H1 (cell line): ENCODE data around the gene DOHH. TPM values are rescaled to one million over a fixed set of nuclear protein-coding genes. Genes with fewer than 3 reads are reported as not detected.

Experiments used
- KDM1A ChIP-seq: fragments of 200-600, 300-600 bp; sonication (generic); IDR thresholded peaks from 2 replicates; pipeline ENCODE4 v1.7.1; 2016; ENCODE audit warnings: mild to moderate bottlenecking, low read length, borderline replicate concordance
- SAP30 ChIP-seq: fragments of 300-600 bp; sonication (generic); IDR thresholded peaks from 2 replicates; pipeline ENCODE4 v1.7.1; 2012; ENCODE audit warnings: low read length, moderate library complexity, mild to moderate bottlenecking, inconsistent platforms; ENCODE audit not compliant: insufficient read depth, insufficient replicate concordance
- SIN3A ChIP-seq, 2 experiments: IDR thresholded peaks in 1 of 2; conservative IDR thresholded peaks in 1 of 2; 2 replicates each; pipeline ENCODE4 v1.6.1; 2011 to 2012; ENCODE audit warnings: low read length in 2 of 2, improper control_type of control experiment in 1 of 2, low read depth in 1 of 2, mild to moderate bottlenecking in 1 of 2
- SP1 ChIP-seq: IDR thresholded peaks from 2 replicates; pipeline ENCODE4 v1.6.1; 2011; ENCODE audit warnings: low read depth, low read length
- SUZ12 ChIP-seq: fragments of 200-600 bp; sonication (generic); IDR thresholded peaks from 2 replicates; pipeline ENCODE4 v1.6.1; 2012; ENCODE audit warnings: mild to moderate bottlenecking, inconsistent platforms, low read length, moderate library complexity, mixed read lengths
- TCF12 ChIP-seq: IDR thresholded peaks from 2 replicates; pipeline ENCODE4 v1.6.1; 2011; ENCODE audit warnings: low read depth, mild to moderate bottlenecking, low read length
- polyA plus RNA-seq, 7 experiments: library from polyadenylated mRNA; depleted of rRNA in 3 of 7; stranded (reverse) in 5 of 7; unstranded in 2 of 7; fragments of >200 nt in 5 of 7; fragments of 200-250 nt in 2 of 7; gene quantifications; 1 replicate in 5 of 7; 2 replicates in 1 of 7; 4 replicates in 1 of 7; pipeline versions ENCODE4 v1.2.1 to v1.2.3, GENCODE V29; 2011 to 2013; ENCODE audit warnings: missing spikeins in 2 of 7, mixed read lengths in 2 of 7
- total RNA-seq: library from RNA; stranded (reverse); fragmentation: NEBNext Ultra II Directional; extraction: Animal tissue kit (Norgen Biotek cat#: 25700); gene quantifications from 2 replicates; pipeline ENCODE4 v1.2.1, GENCODE V29; 2021
- TF ChIP-seq, protein P1 (sequence below): fragments of 300-600 bp; sonication (generic); IDR thresholded peaks from 2 replicates; pipeline ENCODE4 v1.7.1; 2012; ENCODE audit warnings: low read length, moderate library complexity, mild to moderate bottlenecking, inconsistent platforms; ENCODE audit not compliant: insufficient replicate concordance
- TF ChIP-seq, protein P2 (sequence below): IDR thresholded peaks from 2 replicates; pipeline ENCODE4 v1.6.1; 2012; ENCODE audit warnings: low read length, inconsistent platforms

Gene DOHH
- total and polyA plus RNA-seq, 2 of the 8 experiments (the other 6 are each of a cell fraction or from before 2014, with no cell fraction given): 7.3 to 17.7 TPM

DNA sequence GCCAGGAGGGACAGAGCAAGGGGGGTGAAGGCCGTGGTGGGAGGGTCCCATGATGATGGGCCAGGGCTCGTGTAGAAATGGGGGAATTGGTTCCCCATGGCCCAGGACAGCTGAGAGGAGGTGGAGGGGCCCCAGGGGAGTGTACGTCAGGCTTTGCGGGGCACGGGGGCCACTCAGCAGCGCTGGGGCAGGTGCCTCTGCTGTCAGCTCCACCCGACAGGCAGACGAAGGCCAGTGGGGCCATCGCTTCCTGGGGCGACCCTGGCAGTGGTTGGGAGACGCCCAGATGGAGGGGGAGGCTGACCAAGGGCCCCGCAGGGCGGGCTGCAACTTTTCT is 36.6 kb upstream of the DOHH start (continued):
- no peak for TF ChIP-seq SIN3A (conservative IDR thresholded peaks at IDR 0.05 in 1 of 2, IDR thresholded peaks at IDR 0.05 in 1 of 2; ENCODE audit: low read depth in 1 of 2, low read length in 2 of 2)
- TF ChIP-seq SUZ12: no peak
- TF ChIP-seq, protein P1, sequence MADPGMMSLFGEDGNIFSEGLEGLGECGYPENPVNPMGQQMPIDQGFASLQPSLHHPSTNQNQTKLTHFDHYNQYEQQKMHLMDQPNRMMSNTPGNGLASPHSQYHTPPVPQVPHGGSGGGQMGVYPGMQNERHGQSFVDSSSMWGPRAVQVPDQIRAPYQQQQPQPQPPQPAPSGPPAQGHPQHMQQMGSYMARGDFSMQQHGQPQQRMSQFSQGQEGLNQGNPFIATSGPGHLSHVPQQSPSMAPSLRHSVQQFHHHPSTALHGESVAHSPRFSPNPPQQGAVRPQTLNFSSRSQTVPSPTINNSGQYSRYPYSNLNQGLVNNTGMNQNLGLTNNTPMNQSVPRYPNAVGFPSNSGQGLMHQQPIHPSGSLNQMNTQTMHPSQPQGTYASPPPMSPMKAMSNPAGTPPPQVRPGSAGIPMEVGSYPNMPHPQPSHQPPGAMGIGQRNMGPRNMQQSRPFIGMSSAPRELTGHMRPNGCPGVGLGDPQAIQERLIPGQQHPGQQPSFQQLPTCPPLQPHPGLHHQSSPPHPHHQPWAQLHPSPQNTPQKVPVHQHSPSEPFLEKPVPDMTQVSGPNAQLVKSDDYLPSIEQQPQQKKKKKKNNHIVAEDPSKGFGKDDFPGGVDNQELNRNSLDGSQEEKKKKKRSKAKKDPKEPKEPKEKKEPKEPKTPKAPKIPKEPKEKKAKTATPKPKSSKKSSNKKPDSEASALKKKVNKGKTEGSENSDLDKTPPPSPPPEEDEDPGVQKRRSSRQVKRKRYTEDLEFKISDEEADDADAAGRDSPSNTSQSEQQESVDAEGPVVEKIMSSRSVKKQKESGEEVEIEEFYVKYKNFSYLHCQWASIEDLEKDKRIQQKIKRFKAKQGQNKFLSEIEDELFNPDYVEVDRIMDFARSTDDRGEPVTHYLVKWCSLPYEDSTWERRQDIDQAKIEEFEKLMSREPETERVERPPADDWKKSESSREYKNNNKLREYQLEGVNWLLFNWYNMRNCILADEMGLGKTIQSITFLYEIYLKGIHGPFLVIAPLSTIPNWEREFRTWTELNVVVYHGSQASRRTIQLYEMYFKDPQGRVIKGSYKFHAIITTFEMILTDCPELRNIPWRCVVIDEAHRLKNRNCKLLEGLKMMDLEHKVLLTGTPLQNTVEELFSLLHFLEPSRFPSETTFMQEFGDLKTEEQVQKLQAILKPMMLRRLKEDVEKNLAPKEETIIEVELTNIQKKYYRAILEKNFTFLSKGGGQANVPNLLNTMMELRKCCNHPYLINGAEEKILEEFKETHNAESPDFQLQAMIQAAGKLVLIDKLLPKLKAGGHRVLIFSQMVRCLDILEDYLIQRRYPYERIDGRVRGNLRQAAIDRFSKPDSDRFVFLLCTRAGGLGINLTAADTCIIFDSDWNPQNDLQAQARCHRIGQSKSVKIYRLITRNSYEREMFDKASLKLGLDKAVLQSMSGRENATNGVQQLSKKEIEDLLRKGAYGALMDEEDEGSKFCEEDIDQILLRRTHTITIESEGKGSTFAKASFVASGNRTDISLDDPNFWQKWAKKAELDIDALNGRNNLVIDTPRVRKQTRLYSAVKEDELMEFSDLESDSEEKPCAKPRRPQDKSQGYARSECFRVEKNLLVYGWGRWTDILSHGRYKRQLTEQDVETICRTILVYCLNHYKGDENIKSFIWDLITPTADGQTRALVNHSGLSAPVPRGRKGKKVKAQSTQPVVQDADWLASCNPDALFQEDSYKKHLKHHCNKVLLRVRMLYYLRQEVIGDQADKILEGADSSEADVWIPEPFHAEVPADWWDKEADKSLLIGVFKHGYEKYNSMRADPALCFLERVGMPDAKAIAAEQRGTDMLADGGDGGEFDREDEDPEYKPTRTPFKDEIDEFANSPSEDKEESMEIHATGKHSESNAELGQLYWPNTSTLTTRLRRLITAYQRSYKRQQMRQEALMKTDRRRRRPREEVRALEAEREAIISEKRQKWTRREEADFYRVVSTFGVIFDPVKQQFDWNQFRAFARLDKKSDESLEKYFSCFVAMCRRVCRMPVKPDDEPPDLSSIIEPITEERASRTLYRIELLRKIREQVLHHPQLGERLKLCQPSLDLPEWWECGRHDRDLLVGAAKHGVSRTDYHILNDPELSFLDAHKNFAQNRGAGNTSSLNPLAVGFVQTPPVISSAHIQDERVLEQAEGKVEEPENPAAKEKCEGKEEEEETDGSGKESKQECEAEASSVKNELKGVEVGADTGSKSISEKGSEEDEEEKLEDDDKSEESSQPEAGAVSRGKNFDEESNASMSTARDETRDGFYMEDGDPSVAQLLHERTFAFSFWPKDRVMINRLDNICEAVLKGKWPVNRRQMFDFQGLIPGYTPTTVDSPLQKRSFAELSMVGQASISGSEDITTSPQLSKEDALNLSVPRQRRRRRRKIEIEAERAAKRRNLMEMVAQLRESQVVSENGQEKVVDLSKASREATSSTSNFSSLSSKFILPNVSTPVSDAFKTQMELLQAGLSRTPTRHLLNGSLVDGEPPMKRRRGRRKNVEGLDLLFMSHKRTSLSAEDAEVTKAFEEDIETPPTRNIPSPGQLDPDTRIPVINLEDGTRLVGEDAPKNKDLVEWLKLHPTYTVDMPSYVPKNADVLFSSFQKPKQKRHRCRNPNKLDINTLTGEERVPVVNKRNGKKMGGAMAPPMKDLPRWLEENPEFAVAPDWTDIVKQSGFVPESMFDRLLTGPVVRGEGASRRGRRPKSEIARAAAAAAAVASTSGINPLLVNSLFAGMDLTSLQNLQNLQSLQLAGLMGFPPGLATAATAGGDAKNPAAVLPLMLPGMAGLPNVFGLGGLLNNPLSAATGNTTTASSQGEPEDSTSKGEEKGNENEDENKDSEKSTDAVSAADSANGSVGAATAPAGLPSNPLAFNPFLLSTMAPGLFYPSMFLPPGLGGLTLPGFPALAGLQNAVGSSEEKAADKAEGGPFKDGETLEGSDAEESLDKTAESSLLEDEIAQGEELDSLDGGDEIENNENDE: no peak
- TF ChIP-seq SAP30: no peak
- no peak for TF ChIP-seq TCF12
- TF ChIP-seq KDM1A: no peak
- no peak for TF ChIP-seq SP1
- TF ChIP-seq, protein P2, sequence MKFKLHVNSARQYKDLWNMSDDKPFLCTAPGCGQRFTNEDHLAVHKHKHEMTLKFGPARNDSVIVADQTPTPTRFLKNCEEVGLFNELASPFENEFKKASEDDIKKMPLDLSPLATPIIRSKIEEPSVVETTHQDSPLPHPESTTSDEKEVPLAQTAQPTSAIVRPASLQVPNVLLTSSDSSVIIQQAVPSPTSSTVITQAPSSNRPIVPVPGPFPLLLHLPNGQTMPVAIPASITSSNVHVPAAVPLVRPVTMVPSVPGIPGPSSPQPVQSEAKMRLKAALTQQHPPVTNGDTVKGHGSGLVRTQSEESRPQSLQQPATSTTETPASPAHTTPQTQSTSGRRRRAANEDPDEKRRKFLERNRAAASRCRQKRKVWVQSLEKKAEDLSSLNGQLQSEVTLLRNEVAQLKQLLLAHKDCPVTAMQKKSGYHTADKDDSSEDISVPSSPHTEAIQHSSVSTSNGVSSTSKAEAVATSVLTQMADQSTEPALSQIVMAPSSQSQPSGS: no peak
- TF ChIP-seq, all 59 proteins: peak for 0
